Measurements from ENCODE around the gene STAT6. TPM values are rescaled to one million over a fixed set of nuclear protein-coding genes. Genes with fewer than 3 reads are reported as not detected.

The STAT6 gene
- total and polyA plus RNA-seq, 2 donors (not counting 3 experiments of a cell fraction or from before 2014, with no cell fraction given): 136 to 147 TPM

GRCh38 chr12:57126561-57126960 lies 15.4 kb upstream of the STAT6 start:
- no peak overlapping the region for H3K27ac ChIP-seq (ENCODE audit: insufficient read depth, low read depth, low read length)
- BruUV-seq (replicated peaks): no TSS peak
- POLR2A ChIA-PET: no interaction called here

More at GRCh38 chr12:57126561-57126960, 15.4 kb upstream of the STAT6 start:
- TF ChIP-seq GATA2 (IDR thresholded peaks at IDR 0.05; ENCODE audit: insufficient read depth, insufficient read length, low read depth, low read length) (no peak), POLR2A (IDR thresholded peaks at IDR 0.05; ENCODE audit: low read depth, low read length) (no peak), JUN (IDR thresholded peaks at IDR 0.05; ENCODE audit: borderline replicate concordance, insufficient read depth, insufficient read length, low read depth) (no peak), EZH2 (IDR thresholded peaks at IDR 0.05; ENCODE audit: borderline replicate concordance, low read depth, low read length, severe bottlenecking) (no peak), FOS (IDR thresholded peaks at IDR 0.05; ENCODE audit: borderline replicate concordance, insufficient read depth, low read length) (no peak), MAX (IDR thresholded peaks at IDR 0.05; ENCODE audit: insufficient read depth, insufficient read length) (no peak), POLR2AphosphoS5 (IDR thresholded peaks at IDR 0.05; ENCODE audit: insufficient read depth, low read depth, low read length) (no peak), CTCF (IDR thresholded peaks at IDR 0.05; ENCODE audit: extremely low read depth in 1 of 2, insufficient read depth in 1 of 2, low read depth in 1 of 2, low read length in 2 of 2) (no peak), MYC (IDR thresholded peaks at IDR 0.05; ENCODE audit: low read depth, low read length) (no peak)
- DNase-seq (ENCODE audit: low read depth, low spot score) (no peak), FAIRE-seq (no peak)
- no peaks in the 10 kb centered on the region for H3K9me3 ChIP-seq (replicated peaks; ENCODE audit: control insufficient read depth, insufficient read depth, low read length)
- H2AFZ ChIP-seq (ENCODE audit: low read depth, low read length): no peak overlapping the region
- peaks cover 34 to 54% of the 10 kb centered on the region in 2 experiments for H3K27me3 ChIP-seq (ENCODE audit: control insufficient read depth in 2 of 2, insufficient read depth in 2 of 2, low read length in 2 of 2)
- intact Hi-C loops (cut with micrococcal nuclease): loop anchor here (5.0 kb wide), 1 partner anchor 116 kb away; no protein-coding TSS in a partner anchor
- dilution Hi-C loops (cut with MboI; ENCODE audit: extremely low pct_ligation_motif_present, low sequenced_read_pairs): no loop called here
- H4K20me1 ChIP-seq (replicated peaks; ENCODE audit: control insufficient read depth, extremely low read depth, insufficient read depth, low read length): no peaks in the 10 kb centered on the region
- no peaks in the 10 kb centered on the region for H3K79me2 ChIP-seq (ENCODE audit: control insufficient read depth, insufficient read depth, low read length)
- CTCF ChIA-PET: interaction anchor here (0.7 to 18.0 kb wide), 7 partner anchors 15 to 116 kb away, joined by 3 to 429 read pairs (median 21); partner anchors contain the start of gene STAT6
- no peak overlapping the region for H3K9ac ChIP-seq (replicated peaks; ENCODE audit: extremely low read depth, insufficient read depth, low read length)
- H3K4me1 ChIP-seq (ENCODE audit: control insufficient read depth, extremely low read depth, insufficient read depth, low read length): peaks cover 4% of the 10 kb centered on the region
- H3K36me3 ChIP-seq (ENCODE audit: control insufficient read depth in 2 of 2, extremely low read depth in 1 of 2, insufficient read depth in 2 of 2, low read length in 2 of 2): no peaks in the 10 kb centered on the region
- H3K9me1 ChIP-seq (replicated peaks; ENCODE audit: control insufficient read depth, extremely low read depth, insufficient read depth, low read length): no peaks in the 10 kb centered on the region
- H3K4me2 ChIP-seq (ENCODE audit: insufficient read depth, low read length): no peak overlapping the region
- no peak overlapping the region for H3K4me3 ChIP-seq (replicated peaks in 1 of 3; ENCODE audit: insufficient read depth in 1 of 3, low read depth in 1 of 3, low read length in 3 of 3)

Measured in endothelial cell of umbilical vein (primary cell).